Neural cell (in vitro differentiated cells): ENCODE measurements around the gene GBE1. TPM values are rescaled to one million over a fixed set of nuclear protein-coding genes. Genes with fewer than 3 reads are reported as not detected.

ENCODE experiments used
- H2AFZ ChIP-seq: fragments of 200-600, 300-800 bp; sonication (generic), shearing (Covaris generic); 2 replicates; pipeline ENCODE4 v1.6.0; 2014; ENCODE audit warnings: low read depth, mild to moderate bottlenecking, antibody characterized with exemption, low read length, moderate library complexity
- H3F3A ChIP-seq: fragments of 200-600 bp; shearing (Covaris generic); 2 replicates; pipeline ENCODE4 v1.6.1; 2016; ENCODE audit warnings: mild to moderate bottlenecking, moderate library complexity, mixed read lengths, antibody characterized with exemption, low read length; ENCODE audit not compliant: insufficient read depth, poor library complexity, severe bottlenecking
- H3K27ac ChIP-seq: fragments of 200-600, 300-800 bp; sonication (generic), shearing (Covaris generic); 2 replicates; pipeline ENCODE4 v1.5.1; 2014; ENCODE audit warnings: mild to moderate bottlenecking, low read length, moderate library complexity
- H3K27me3 ChIP-seq: fragments of 300-800, 200-600 bp; sonication (generic), shearing (Covaris generic); 2 replicates; pipeline ENCODE4 v1.6.0; 2014; ENCODE audit warnings: mild to moderate bottlenecking, low read depth, low read length, moderate library complexity; ENCODE audit not compliant: insufficient read depth
- H3K36me3 ChIP-seq: fragments of 300-800, 200-600 bp; sonication (generic), shearing (Covaris generic); 2 replicates; pipeline ENCODE4 v1.5.1; 2014; ENCODE audit warnings: mild to moderate bottlenecking, antibody characterized with exemption, low read length, moderate library complexity; ENCODE audit not compliant: insufficient read depth
- H3K4me2 ChIP-seq: fragments of 300-800, 200-600 bp; sonication (generic), shearing (Covaris generic); 2 replicates; pipeline ENCODE4 v1.6.0; 2014; ENCODE audit warnings: mild to moderate bottlenecking, low read length
- H3K4me3 ChIP-seq: fragments of 300-800, 200-600 bp; sonication (generic), shearing (Covaris generic); 2 replicates; pipeline ENCODE4 v1.5.1; 2014; ENCODE audit warnings: mild to moderate bottlenecking, low read length, moderate library complexity
- H3K79me2 ChIP-seq: fragments of 200-600 bp; shearing (Covaris generic); replicated peaks from 2 replicates; pipeline ENCODE4 v1.6.0; 2014; ENCODE audit warnings: mild to moderate bottlenecking, low read length, moderate library complexity; ENCODE audit not compliant: insufficient read depth
- H3K9ac ChIP-seq: fragments of 300-800, 200-600 bp; sonication (generic), shearing (Covaris generic); 2 replicates; pipeline ENCODE4 v1.6.1; 2016; ENCODE audit warnings: mild to moderate bottlenecking, low read length, mixed read lengths
- H3K9me2 ChIP-seq: fragments of 200-600 bp; shearing (Covaris generic); 2 replicates; pipeline ENCODE4 v1.6.1; 2016; ENCODE audit warnings: mild to moderate bottlenecking, low read length, mixed read lengths; ENCODE audit not compliant: insufficient read depth
- H3K9me3 ChIP-seq: fragments of 200-600, 300-800 bp; sonication (generic), shearing (Covaris generic); 2 replicates; pipeline ENCODE4 v1.6.1; 2016; ENCODE audit warnings: mild to moderate bottlenecking, mixed run types, low read length, moderate library complexity, mixed read lengths
- H4K20me1 ChIP-seq: fragments of 200-600 bp; shearing (Covaris generic); 2 replicates; pipeline ENCODE4 v1.6.1; 2016; ENCODE audit warnings: mild to moderate bottlenecking, mixed run types; ENCODE audit not compliant: insufficient read depth
- CTCF ChIP-seq: fragments of 450-650 bp; IDR thresholded peaks from 2 replicates; pipeline ENCODE4 v1.5.1; 2014; ENCODE audit warnings: antibody characterized with exemption, mild to moderate bottlenecking, moderate library complexity; ENCODE audit not compliant: poor library complexity, severe bottlenecking
- EP300 ChIP-seq: fragments of 450-650 bp; conservative IDR thresholded peaks from 2 replicates; pipeline ENCODE4 v1.6.1; 2014; ENCODE audit warnings: antibody characterized with exemption, mild to moderate bottlenecking, moderate library complexity; ENCODE audit not compliant: poor library complexity, severe bottlenecking
- EZH2 ChIP-seq: fragments of 200-600, 300-800 bp; shearing (Covaris generic), sonication (generic); IDR thresholded peaks from 2 replicates; pipeline ENCODE4 v1.6.1; 2014; ENCODE audit warnings: antibody characterized with exemption, low read length, borderline replicate concordance, mild to moderate bottlenecking; ENCODE audit not compliant: insufficient read depth, poor library complexity, severe bottlenecking
- MXI1 ChIP-seq: fragments of 450-650 bp; conservative IDR thresholded peaks from 2 replicates; pipeline ENCODE4 v1.6.1; 2014; ENCODE audit warnings: antibody characterized with exemption, mild to moderate bottlenecking; ENCODE audit not compliant: poor library complexity, severe bottlenecking
- POLR2AphosphoS5 ChIP-seq: IDR thresholded peaks from 2 replicates; pipeline ENCODE4 v1.6.1; 2012
- RAD21 ChIP-seq: fragments of 450-650 bp; conservative IDR thresholded peaks from 2 replicates; pipeline ENCODE4 v1.6.1; 2014; ENCODE audit warnings: antibody characterized with exemption, mild to moderate bottlenecking, moderate library complexity
- REST ChIP-seq: IDR thresholded peaks from 2 replicates; pipeline ENCODE4 v1.6.1; 2012; ENCODE audit warnings: borderline replicate concordance
- SMC3 ChIP-seq: fragments of 450-650 bp; conservative IDR thresholded peaks from 2 replicates; pipeline ENCODE4 v1.6.1; 2014; ENCODE audit warnings: antibody characterized with exemption, mild to moderate bottlenecking, moderate library complexity; ENCODE audit not compliant: poor library complexity
- TAF1 ChIP-seq: IDR thresholded peaks from 2 replicates; pipeline ENCODE4 v1.6.1; 2012; ENCODE audit warnings: low read depth
- polyA plus RNA-seq: library from polyadenylated mRNA; depleted of rRNA; stranded (reverse); fragments of >200 nt; gene quantifications from 2 replicates; pipeline ENCODE4 v1.2.3, GENCODE V29; 2014

GBE1 gene
- polyA plus RNA-seq, 1 donor from 2014 or later = 2.4 TPM

DNA sequence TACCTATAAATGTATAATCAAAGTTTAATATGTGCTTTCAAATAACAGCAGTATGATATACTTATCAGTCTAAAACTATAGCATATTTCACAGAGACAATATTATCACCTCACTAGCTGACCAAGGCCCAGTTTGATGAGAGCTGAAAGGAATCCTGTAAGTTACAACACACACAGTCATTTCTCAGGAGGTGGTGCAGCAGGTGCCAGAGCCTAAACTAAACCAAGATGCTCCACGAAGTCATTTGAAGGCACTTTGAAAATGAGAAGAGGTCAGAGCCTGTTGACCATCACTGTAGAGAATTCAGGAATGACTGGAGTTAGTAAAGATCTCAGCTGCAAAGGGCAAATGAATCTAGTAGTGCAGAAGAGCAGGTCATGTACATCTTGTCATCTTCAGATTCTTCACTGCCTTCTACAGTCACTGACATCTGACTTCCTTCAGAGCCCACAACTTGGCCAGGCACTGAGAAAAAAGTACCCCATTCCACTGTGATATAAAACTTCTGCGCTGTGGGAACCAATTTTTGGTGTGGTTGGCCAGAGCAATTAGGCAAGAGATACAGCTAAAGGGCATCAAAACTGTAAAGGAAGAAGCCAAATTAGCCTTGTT, 7.9 kb downstream of the GBE1 start:
- no peaks in the 10 kb centered on the region for H3K27me3 ChIP-seq
- no peaks in the 10 kb centered on the region for H3K79me2 ChIP-seq
- no peaks in the 10 kb centered on the region for H4K20me1 ChIP-seq
- H3K9me2 ChIP-seq = no peaks in the 10 kb centered on the region
- no peak overlapping the region for H3K9ac ChIP-seq
- H3K4me2 ChIP-seq = no peak overlapping the region
- no peak overlapping the region for H3K4me3 ChIP-seq
- H3K27ac ChIP-seq = no peak overlapping the region
- no peak for TF ChIP-seq POLR2AphosphoS5
- no peak for TF ChIP-seq TAF1
- no peak for TF ChIP-seq RAD21
- no peak for TF ChIP-seq MXI1
- TF ChIP-seq EZH2 = no peak
- TF ChIP-seq EP300 = no peak
- TF ChIP-seq CTCF = no peak
- no peak for TF ChIP-seq REST
- no peak for TF ChIP-seq SMC3
- H3K36me3 ChIP-seq = no peaks in the 10 kb centered on the region
- H2AFZ ChIP-seq = no peak overlapping the region
- no peaks in the 10 kb centered on the region for H3F3A ChIP-seq
- no peaks in the 10 kb centered on the region for H3K9me3 ChIP-seq

DNA sequence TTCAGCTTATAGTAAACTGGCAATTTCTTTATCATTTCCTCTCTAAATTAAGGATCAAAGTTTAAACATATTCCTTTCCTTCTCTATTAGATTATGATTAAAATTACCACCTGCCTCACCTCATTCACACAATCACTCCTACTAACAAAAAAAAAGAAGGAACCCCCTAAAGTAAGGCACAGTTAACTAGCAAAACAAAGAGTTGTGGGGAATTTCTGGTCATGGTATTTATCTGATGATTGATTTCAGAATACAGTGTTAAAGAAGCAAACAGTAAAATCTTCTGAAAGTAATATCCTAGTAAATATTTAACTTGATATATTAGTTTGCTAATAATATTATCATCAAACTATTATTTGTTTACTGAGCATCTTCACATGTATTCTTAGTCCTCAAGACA, 8.8 kb downstream of the GBE1 start:
- H4K20me1 ChIP-seq = no peaks in the 10 kb centered on the region
- no peak overlapping the region for H3K4me2 ChIP-seq
- no peak overlapping the region for H3K9ac ChIP-seq
- no peak overlapping the region for H3K27ac ChIP-seq
- no peaks in the 10 kb centered on the region for H3F3A ChIP-seq
- H3K9me3 ChIP-seq = no peaks in the 10 kb centered on the region
- H3K79me2 ChIP-seq = no peaks in the 10 kb centered on the region
- H2AFZ ChIP-seq = no peak overlapping the region
- H3K9me2 ChIP-seq = no peaks in the 10 kb centered on the region
- no peaks in the 10 kb centered on the region for H3K36me3 ChIP-seq
- H3K27me3 ChIP-seq = no peaks in the 10 kb centered on the region
- TF ChIP-seq POLR2AphosphoS5 = no peak
- no peak for TF ChIP-seq RAD21
- no peak for TF ChIP-seq REST
- no peak for TF ChIP-seq EP300
- no peak for TF ChIP-seq EZH2
- no peak for TF ChIP-seq CTCF
- no peak for TF ChIP-seq TAF1
- TF ChIP-seq SMC3 = no peak
- no peak for TF ChIP-seq MXI1
- H3K4me3 ChIP-seq = no peak overlapping the region
